ENCODE measurements around the gene STARD10. TPM values are rescaled to one million over a fixed set of nuclear protein-coding genes. Genes with fewer than 3 reads are reported as not detected.

The STARD10 gene
- total and polyA plus RNA-seq, 2 of the 8 experiments (the other 6 are each of a cell fraction or from before 2014, with no cell fraction given): 23.7 to 35.7 TPM

- TF ChIP-seq BACH1 (IDR thresholded peaks at IDR 0.05; ENCODE audit: low read length) (no peak), CBX5 (IDR thresholded peaks at IDR 0.05; ENCODE audit: low read depth, low read length) (no peak), POLR2A (IDR thresholded peaks at IDR 0.05; ENCODE audit: control extremely low read depth in 1 of 2, low read depth in 2 of 2, low read length in 2 of 2) (no peak)
These were observed 56.5 kb downstream of the STARD10 start (continued) for GRCh38 chr11:72737336-72737735.

Data from H1 (cell line).